Stimulated activated naive CD8-positive, alpha-beta T cell treated with anti-CD3 and anti-CD28 coated beads, Interleukin-15, amount 100 ng/mL, for 72 hours (primary cell): ENCODE data around the gene RSAD2.

ENCODE experiments used
- ATAC-seq: fragments of 150-1000 bp; cut with Tn5 transposase; 2 replicates; pipeline ENCODE4 v1.10.0; 2021; ENCODE audit warnings: mild to moderate bottlenecking, moderate library complexity
- DNase-seq, 2 donors: peaks; one replicate each; pipeline ENCODE4 v3.0.0; 2021 to 2022
- H3K27ac Mint-ChIP-seq, 2 donors: one replicate each; pipeline ENCODE4 v1.8.0; 2022; ENCODE audit warnings: mild to moderate bottlenecking in 2 of 2, mixed read lengths in 2 of 2, moderate library complexity in 2 of 2
- H3K27me3 Mint-ChIP-seq: one replicate; pipeline ENCODE4 v1.8.0; 2022; ENCODE audit warnings: mixed read lengths
- H3K4me1 Mint-ChIP-seq: one replicate; pipeline ENCODE4 v1.8.0; 2022; ENCODE audit warnings: mild to moderate bottlenecking, mixed read lengths
- H3K4me3 Mint-ChIP-seq, 2 donors: one replicate each; pipeline ENCODE4 v1.8.0; 2022; ENCODE audit warnings: mild to moderate bottlenecking in 2 of 2, mixed read lengths in 2 of 2, moderate library complexity in 1 of 2
- H3K9me3 Mint-ChIP-seq, 2 donors: one replicate each; pipeline ENCODE4 v1.8.0; 2022; ENCODE audit warnings: mixed read lengths in 2 of 2

Gene RSAD2, protein sequence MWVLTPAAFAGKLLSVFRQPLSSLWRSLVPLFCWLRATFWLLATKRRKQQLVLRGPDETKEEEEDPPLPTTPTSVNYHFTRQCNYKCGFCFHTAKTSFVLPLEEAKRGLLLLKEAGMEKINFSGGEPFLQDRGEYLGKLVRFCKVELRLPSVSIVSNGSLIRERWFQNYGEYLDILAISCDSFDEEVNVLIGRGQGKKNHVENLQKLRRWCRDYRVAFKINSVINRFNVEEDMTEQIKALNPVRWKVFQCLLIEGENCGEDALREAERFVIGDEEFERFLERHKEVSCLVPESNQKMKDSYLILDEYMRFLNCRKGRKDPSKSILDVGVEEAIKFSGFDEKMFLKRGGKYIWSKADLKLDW

DNA sequence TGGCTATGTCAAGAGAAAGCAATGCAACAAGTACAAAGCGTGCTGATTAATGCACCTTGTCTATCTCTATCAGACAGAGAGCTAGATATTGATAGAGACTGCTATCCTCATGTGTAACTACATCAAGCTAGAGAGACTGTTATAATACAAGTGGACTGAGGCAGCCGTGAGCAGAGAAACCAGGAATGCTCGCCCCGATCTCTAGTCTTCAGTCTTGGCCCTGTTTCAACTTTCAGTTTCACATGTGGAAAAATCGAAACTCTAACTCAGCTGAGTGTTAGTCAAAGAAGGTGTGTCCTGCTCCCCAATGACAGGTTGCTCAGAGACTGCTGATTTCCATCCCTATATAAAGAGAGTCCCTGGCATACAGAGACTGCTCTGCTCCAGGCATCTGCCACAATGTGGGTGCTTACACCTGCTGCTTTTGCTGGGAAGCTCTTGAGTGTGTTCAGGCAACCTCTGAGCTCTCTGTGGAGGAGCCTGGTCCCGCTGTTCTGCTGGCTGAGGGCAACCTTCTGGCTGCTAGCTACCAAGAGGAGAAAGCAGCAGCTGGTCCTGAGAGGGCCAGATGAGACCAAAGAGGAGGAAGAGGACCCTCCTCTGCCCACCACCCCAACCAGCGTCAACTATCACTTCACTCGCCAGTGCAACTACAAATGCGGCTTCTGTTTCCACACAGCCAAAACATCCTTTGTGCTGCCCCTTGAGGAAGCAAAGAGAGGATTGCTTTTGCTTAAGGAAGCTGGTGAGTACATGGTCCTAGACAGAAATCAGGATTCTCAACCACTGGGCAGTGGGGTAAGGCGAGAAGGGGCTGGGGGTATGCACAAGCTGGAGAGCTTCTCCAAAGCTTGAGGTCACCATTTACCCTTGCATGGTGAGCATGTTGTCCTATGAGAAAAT, at the start of gene RSAD2:
RSAD2 (plus strand) TSS at position 376 of the 903 bp plus-strand sequence; CDS start at position 400, 24 bp downstream.
- peak within 1 kb of the TSS in 1 of 2 donors; percentile 74 for H3K27ac Mint-ChIP-seq
- H3K4me1 Mint-ChIP-seq, result peaks cover 58% of the 10 kb centered on the region
- DNase-seq (peak; percentile 30 to 37), ATAC-seq (peak; percentile 92)
- H3K9me3 Mint-ChIP-seq, result peaks cover 4 to 8% of the 10 kb centered on the region in 2 donors
- H3K27me3 Mint-ChIP-seq, result no peaks in the 10 kb centered on the region
- H3K4me3 Mint-ChIP-seq, result peak within 1 kb of the TSS; percentile 81 to 83

DNA sequence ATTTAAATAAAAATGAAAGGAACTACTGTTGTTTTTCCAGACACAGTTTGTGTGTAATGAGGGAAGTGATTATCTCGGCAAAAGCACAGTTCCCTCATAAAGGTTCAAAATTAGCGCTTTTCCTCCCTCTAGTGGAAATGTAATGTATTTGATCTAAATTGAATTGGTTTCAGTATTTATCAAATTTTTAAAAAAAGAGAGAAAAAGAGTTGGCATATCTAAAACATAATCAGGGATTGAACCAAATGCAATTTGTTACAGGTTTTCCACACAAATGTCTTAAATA, 49.3 kb upstream of the RSAD2 start:
- Mint-ChIP-seq H3K4me1 (peaks cover 12% of the 10 kb centered on the region), H3K27me3 (no peaks in the 10 kb centered on the region), H3K9me3 (peaks cover 25 to 27% of the 10 kb centered on the region in 2 donors), H3K27ac (no peak overlapping the region), H3K4me3 (no peak overlapping the region)
- no peak for DNase-seq
- ATAC-seq, result no peak

DNA sequence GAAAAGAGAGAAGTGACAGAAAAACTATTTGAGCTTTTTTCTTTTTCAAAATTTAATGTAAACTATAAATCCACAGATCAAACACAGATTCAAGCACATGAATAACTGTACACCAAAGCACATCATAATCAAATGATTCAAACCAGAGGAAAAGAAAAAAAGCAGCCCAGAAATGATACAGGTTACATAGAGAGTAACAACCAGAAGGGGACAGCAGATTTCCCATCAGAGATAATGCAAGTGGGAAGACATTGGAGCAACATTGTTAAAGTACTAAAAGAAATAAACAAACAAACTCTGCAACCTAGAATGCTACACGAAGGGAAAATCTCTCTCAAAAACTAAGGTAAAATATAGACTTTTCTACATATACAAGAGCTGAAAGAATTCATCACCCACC, 46.3 kb upstream of the RSAD2 start:
- DNase-seq (no peak), ATAC-seq (no peak)
- Mint-ChIP-seq H3K4me1 (peaks cover 18% of the 10 kb centered on the region), H3K27ac (no peak overlapping the region), H3K9me3 (peaks cover 42 to 49% of the 10 kb centered on the region in 2 donors), H3K27me3 (no peaks in the 10 kb centered on the region), H3K4me3 (no peak overlapping the region)

DNA sequence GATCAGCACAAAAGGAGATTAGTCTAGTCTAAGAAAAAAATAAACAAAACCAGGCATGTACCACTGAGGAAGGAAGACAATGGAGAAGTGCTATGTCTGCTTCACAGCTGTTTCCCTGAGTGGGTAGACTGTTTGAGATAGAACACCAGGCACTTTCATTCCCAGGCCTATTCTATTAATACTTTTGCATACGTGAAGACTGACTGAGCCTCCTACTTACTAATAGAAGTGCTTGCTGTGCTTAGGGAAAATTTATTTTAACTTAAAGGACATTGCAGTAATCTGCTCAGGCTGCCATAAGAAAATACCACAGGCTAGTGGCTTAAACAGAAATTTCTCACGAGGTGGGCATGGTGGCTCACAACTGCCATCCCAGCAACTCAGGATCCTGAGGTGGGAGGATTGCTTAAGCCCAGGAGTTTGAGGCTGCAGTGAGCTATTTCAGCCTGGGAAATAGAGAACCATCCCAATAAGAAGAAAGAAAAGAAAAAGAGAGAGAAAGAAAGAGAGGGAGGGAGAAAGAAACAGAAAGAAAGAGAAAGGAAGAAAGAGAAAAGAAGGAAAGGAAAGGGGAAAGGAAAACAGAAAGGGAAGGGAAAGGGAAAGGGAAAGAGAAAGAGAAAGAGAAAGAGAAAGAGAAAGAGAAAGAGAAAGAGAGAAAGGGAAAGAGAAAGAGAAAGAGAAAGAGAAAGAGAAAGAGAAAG, 44.8 kb upstream of the RSAD2 start:
- H3K4me3 Mint-ChIP-seq, result peak overlapping the region in 1 of 2 donors; percentile 29

DNA sequence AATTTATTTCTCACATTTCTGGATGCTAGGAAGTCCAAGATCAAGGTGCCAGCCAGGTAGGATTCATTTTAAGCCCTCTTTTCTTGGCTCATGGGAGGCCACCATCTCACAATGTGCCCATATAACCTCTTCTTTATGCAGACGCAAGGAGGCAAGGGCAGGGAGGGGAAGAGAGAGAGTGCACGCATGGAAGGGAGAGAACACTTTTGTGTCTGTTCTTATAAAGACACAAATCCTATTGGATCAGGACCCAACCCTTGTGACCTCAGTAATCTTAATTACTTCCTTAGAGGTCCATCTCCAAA, 44.3 kb upstream of the RSAD2 start:
- Mint-ChIP-seq H3K4me1 (peaks cover 13% of the 10 kb centered on the region), H3K4me3 (peak overlapping the region in 1 of 2 donors; percentile 29), H3K27me3 (no peaks in the 10 kb centered on the region), H3K9me3 (peaks cover 42 to 49% of the 10 kb centered on the region in 2 donors), H3K27ac (peak overlapping the region in 1 of 2 donors; percentile 27)
- no peak for DNase-seq
- no peak for ATAC-seq

More for the DNA sequence above, 44.8 kb upstream of the RSAD2 start:
- no peaks in the 10 kb centered on the region for H3K27me3 Mint-ChIP-seq
- DNase-seq (no peak), ATAC-seq (no peak)
- H3K27ac Mint-ChIP-seq, result peak overlapping the region; percentile 78 to 95
- H3K9me3 Mint-ChIP-seq, result peaks cover 42 to 49% of the 10 kb centered on the region in 2 donors
- H3K4me1 Mint-ChIP-seq, result peaks cover 18% of the 10 kb centered on the region

DNA sequence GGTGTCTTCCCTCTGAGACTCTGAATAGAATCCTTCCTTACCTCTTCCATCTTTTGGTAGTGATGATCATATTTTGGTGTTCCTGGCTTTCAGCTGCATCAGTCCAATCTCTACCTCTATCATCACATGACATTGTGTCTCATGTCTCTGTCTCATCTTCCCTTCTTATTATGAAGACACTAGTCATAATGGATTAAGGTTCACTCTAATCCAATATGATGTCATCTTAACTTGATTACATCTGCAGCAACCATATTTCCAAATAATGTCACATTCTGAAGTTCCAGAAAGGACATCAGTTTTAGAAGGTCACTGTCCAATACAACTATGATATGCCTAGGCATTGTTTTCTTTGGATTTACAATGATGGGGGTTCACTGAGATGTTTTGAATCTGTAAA, 43.4 kb upstream of the RSAD2 start:
- ATAC-seq, result no peak

DNA sequence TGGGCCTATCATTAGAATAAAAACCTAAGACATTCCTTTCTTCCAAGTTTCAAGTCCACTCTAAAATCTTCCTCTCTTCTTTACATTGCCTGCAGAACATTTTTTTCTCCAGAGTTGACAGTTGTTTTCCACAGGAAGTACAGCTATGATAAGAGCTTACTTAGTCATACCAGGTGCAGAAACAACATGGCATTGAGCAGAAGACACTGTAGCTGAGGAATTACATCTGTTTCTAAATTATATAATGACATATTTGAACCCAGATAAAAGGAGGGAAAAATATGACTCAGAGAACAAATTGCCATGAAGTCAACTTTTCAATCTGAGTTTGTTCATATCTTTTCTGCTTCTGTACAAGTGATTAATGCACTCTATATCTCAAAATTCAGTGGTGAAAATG, 42.1 kb upstream of the RSAD2 start:
- Mint-ChIP-seq H3K27ac (peak overlapping the region in 1 of 2 donors; percentile 19), H3K4me3 (no peak overlapping the region), H3K9me3 (peaks cover 45 to 55% of the 10 kb centered on the region in 2 donors), H3K27me3 (no peaks in the 10 kb centered on the region), H3K4me1 (peaks cover 13% of the 10 kb centered on the region)
- DNase-seq (no peak), ATAC-seq (peak; percentile 70)

More for the DNA sequence above, 43.4 kb upstream of the RSAD2 start:
- H3K9me3 Mint-ChIP-seq, result peaks cover 42 to 54% of the 10 kb centered on the region in 2 donors
- H3K27ac Mint-ChIP-seq, result no peak overlapping the region
- DNase-seq, result no peak
- H3K4me3 Mint-ChIP-seq, result no peak overlapping the region
- no peaks in the 10 kb centered on the region for H3K27me3 Mint-ChIP-seq
- H3K4me1 Mint-ChIP-seq, result peaks cover 13% of the 10 kb centered on the region

DNA sequence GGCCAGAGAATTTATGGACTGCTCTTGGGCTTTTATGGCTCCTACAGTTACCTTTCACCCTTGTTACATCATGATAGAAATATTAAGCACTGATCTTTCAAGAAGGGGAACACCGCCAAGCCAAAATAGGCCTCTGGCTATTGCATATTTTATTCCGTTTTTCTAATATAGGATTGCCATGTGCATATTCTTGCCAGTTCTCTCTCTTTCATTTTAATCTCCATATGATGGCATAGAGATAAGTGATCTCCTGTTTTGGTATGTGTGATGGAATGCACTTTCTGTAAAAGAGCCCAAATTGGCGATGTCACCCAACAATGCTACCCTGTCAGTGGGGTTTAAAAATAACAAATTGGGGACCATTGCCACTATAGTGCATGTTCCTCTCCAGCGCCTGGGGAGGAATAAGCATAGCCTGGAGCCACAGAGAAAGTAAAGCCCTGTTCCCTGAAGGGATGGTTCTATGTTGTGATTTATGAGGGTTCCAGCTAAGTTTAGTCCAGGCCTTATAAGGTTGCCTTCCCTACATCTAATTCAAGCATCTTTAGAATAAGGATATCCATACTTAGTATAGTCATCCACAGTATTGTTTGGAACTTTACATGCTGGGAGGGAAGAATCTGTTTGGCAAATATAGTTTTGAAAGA, 38.8 kb upstream of the RSAD2 start:
- Mint-ChIP-seq H3K4me3 (no peak overlapping the region), H3K9me3 (peaks cover 36 to 53% of the 10 kb centered on the region in 2 donors), H3K27ac (no peak overlapping the region), H3K4me1 (peaks cover 6% of the 10 kb centered on the region), H3K27me3 (no peaks in the 10 kb centered on the region)
- DNase-seq (no peak), ATAC-seq (no peak)

DNA sequence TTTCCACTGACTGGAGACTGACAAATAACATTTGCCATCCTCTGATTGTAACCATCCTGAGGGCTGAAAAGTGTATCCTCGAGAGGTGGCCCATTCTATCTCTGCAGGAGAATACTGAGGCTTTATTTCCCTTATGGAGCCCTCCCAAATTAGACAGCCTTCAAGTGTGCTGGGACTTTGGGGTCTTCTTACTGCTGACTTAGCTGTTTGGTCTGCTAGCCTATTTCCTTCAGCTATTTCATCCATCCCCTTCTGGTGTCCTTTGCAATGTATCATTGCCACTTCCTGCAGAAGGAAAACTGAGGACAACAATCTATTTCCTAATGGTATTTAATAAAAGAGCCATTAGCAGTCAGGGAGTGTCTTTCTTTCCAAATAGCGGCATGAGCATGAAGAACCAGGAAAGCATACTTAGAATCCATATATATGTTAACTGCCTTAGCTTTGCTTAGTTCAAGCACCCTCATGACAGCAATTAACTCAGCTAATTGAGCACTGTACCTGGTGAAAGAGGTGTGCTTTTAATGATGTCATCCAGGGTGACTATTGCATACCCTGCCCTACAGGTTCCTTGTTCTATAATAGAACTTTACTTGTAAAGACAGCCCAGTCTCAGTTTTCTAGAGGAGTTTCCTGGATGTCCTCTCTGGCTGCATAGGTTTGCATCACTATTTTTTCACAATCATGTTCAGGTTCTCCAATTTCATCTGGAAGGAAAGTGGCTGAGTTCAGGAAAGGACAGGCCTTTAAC, 35.9 kb upstream of the RSAD2 start:
- no peak overlapping the region for H3K4me3 Mint-ChIP-seq
- DNase-seq (no peak), ATAC-seq (no peak)
- no peak overlapping the region for H3K27ac Mint-ChIP-seq
- no peaks in the 10 kb centered on the region for H3K4me1 Mint-ChIP-seq
- no peaks in the 10 kb centered on the region for H3K27me3 Mint-ChIP-seq
- H3K9me3 Mint-ChIP-seq, result peaks cover 31 to 58% of the 10 kb centered on the region in 2 donors

DNA sequence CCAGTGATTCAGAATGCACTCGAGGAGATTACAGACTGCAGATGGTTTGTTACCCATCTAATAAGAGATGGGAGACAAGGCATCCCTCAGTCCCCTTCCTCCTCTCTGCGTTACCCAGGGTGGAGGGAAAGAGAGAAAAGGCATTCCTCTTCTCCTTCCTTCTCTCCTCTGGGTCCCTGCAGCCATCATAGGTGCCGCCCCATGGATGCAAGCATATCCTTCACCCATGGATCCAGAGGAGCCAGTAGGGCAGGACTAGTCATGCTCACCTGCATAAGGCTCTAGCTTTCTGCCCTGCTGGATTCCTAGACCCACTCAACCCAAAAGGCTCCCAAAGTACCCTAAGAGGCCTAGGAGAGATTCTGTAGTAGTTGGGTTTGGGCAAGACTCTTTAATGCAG, 32.3 kb upstream of the RSAD2 start:
- Mint-ChIP-seq H3K4me1 (peaks cover 8% of the 10 kb centered on the region), H3K9me3 (peaks cover 34 to 70% of the 10 kb centered on the region in 2 donors), H3K4me3 (no peak overlapping the region), H3K27ac (no peak overlapping the region), H3K27me3 (no peaks in the 10 kb centered on the region)
- peak; percentile 20 to 27 for DNase-seq
- no peak for ATAC-seq

DNA sequence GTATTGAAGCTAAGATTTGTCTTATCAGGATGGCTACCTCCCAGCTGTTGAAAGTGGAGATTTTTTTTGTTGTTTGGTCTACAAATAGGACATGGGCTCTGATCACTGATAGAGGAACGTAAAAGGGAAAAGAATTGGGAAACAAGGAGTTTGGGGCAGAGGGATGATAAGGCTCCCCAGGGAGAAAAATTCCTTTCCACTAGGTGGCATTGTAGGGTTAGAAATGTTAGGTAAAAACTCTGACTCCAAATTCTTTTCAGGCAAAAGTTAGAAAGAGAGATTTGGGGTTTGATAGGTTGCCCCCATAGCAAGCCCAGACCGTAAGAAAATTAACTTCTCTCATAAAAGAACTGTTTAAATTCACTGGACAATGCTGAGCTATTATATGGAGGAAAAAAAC, 31.7 kb upstream of the RSAD2 start:
- DNase-seq (no peak), ATAC-seq (no peak)
- H3K9me3 Mint-ChIP-seq, result peaks cover 32 to 65% of the 10 kb centered on the region in 2 donors
- H3K4me1 Mint-ChIP-seq, result peaks cover 8% of the 10 kb centered on the region
- H3K27ac Mint-ChIP-seq, result no peak overlapping the region
- no peak overlapping the region for H3K4me3 Mint-ChIP-seq
- no peaks in the 10 kb centered on the region for H3K27me3 Mint-ChIP-seq

DNA sequence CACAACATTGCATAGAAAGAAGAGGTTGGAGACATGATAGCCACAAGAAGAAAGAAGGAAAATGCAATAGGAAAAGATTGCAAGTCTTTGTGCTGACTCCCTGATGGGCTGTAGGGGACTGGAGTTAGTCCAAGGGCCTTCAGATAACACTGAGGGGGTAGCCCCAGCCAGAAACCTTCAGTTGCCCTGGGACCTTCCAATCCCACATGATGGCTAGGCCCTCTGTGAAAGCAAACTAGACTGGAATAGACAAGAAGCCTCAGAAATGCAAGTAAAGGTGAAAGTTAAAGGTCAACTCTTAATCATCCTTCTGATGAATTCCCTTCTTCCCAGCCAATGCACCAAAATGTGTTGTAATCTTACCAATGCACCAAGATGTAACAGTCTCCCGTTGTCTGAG, 31.0 kb upstream of the RSAD2 start:
- Mint-ChIP-seq H3K9me3 (peaks cover 32 to 64% of the 10 kb centered on the region in 2 donors), H3K4me3 (no peak overlapping the region), H3K4me1 (peaks cover 8% of the 10 kb centered on the region), H3K27me3 (no peaks in the 10 kb centered on the region), H3K27ac (no peak overlapping the region)
- DNase-seq, result no peak
- no peak for ATAC-seq

DNA sequence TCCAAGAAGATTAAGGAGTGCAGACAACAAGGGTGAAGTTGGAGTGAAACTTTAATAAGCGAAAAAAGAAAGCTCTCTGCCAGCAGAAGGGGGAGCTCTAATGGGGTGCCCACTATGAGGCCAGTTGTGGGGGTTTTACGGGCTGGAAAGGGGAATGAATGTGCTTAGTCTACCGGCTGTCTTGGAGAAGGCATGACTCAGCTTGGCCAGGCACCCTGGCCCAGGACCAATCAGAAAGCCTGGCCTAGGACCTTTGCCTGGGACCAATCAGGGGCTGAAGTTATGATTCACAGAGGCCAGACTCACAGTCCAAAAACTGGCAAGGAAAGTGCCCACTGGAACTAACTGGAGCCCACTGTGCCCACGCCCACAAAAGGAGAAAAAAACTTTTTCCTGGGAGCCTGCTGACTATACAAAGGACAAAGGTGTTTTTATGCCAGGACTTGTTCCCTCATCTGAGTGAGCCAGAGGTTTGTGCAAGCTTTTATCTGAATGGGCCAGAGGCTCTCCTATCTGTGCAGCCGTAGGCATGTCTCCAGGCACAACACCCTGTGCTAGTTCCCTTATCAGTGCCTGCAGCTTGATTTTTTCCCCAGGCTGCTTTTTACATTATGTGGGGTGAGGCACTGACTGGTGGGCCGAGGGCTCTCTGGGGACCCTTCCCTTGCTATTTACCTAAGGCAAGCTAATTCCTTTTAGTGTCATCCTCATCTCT, 30.5 kb upstream of the RSAD2 start:
- Mint-ChIP-seq H3K9me3 (peaks cover 32 to 64% of the 10 kb centered on the region in 2 donors), H3K4me3 (no peak overlapping the region), H3K27me3 (no peaks in the 10 kb centered on the region), H3K4me1 (peaks cover 8% of the 10 kb centered on the region), H3K27ac (no peak overlapping the region)
- ATAC-seq, result no peak
- no peak for DNase-seq

DNA sequence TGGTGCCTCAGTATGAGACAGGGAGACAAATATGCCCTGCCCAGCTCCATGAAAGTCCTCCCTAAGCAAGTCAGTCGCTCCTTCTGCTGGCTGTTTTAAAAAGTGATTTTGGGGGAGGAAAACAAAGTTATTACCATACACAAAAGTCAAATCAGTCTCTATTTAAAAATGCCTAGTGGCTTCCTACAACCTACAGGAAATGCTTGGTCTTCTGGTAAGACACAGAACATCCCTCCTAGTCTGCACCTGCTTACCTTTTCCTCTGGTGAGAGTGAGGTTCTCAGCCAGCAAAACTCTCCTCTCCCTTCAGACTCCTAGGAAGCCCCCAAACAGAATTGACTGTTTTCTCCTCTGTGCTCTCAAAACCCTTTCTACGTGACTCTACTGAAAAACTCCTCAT, 25.4 kb upstream of the RSAD2 start:
- no peak overlapping the region for H3K4me3 Mint-ChIP-seq
- no peak overlapping the region for H3K27ac Mint-ChIP-seq
- peaks cover 8% of the 10 kb centered on the region for H3K4me1 Mint-ChIP-seq
- H3K27me3 Mint-ChIP-seq, result no peaks in the 10 kb centered on the region
- DNase-seq (no peak), ATAC-seq (no peak)
- H3K9me3 Mint-ChIP-seq, result peaks cover 15 to 19% of the 10 kb centered on the region in 2 donors
